DOHH2 (cell line): ENCODE measurements around the gene DCAF8L2.

ENCODE experiments used
- EZH2phosphoT487 ChIP-seq: fragments of 200-600 bp; sonication (generic); IDR thresholded peaks from 2 replicates; pipeline ENCODE4 v1.6.1; 2017; ENCODE audit warnings: borderline replicate concordance, mild to moderate bottlenecking, antibody characterized with exemption, low read length, moderate library complexity, mixed read lengths
- TF ChIP-seq, protein P1 (sequence below): fragments of 200-600 bp; sonication (generic); IDR thresholded peaks from one replicate; pipeline ENCODE4 v1.5.1; 2014; ENCODE audit warnings: antibody characterized with exemption, mild to moderate bottlenecking, low read depth, low read length; ENCODE audit not compliant: poor library complexity, severe bottlenecking

DNA sequence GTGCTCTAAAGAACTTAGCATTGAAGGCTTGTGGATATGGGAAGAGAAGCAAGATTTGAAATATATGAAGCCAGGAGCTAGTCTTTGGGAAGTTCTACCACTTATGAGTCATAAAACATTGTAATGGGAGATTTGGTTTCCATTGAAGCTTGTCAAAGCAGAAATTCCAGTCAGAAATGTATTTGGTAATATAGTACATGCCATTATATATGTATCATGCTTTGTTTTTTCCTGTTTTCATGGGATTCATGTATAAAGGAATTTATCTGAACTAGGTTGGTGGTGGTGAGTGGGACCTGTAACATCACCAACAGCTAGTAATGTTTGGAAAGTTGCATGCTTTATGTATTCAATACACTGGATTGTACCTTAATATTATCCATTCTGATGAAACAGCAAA, 14.6 kb upstream of the DCAF8L2 start:
- TF ChIP-seq, protein P1, sequence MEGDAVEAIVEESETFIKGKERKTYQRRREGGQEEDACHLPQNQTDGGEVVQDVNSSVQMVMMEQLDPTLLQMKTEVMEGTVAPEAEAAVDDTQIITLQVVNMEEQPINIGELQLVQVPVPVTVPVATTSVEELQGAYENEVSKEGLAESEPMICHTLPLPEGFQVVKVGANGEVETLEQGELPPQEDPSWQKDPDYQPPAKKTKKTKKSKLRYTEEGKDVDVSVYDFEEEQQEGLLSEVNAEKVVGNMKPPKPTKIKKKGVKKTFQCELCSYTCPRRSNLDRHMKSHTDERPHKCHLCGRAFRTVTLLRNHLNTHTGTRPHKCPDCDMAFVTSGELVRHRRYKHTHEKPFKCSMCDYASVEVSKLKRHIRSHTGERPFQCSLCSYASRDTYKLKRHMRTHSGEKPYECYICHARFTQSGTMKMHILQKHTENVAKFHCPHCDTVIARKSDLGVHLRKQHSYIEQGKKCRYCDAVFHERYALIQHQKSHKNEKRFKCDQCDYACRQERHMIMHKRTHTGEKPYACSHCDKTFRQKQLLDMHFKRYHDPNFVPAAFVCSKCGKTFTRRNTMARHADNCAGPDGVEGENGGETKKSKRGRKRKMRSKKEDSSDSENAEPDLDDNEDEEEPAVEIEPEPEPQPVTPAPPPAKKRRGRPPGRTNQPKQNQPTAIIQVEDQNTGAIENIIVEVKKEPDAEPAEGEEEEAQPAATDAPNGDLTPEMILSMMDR: no peak
- no peak for TF ChIP-seq EZH2phosphoT487
